HEK293 (cell line): Measurements from ENCODE around the gene ARSB.

Experiments
- GLI4 ChIP-seq: fragments of 450-650 bp; formaldehyde crosslinking; IDR thresholded peaks from 2 replicates; pipeline ENCODE4 v1.5.1; 2016; ENCODE audit warnings: missing biosample characterization, missing genetic modification characterization
- ZNF184 ChIP-seq: fragments of 450-650 bp; IDR thresholded peaks from 2 replicates; pipeline ENCODE4 v1.5.1; 2018; ENCODE audit warnings: missing biosample characterization, mild to moderate bottlenecking, missing genetic modification characterization
- ZNF24 ChIP-seq: fragments of 450-650 bp; formaldehyde crosslinking; IDR thresholded peaks from 2 replicates; pipeline ENCODE4 v1.5.1; 2016; ENCODE audit warnings: missing biosample characterization, missing genetic modification characterization
- ZNF324 ChIP-seq: fragments of 450-650 bp; formaldehyde crosslinking; IDR thresholded peaks from 2 replicates; pipeline ENCODE4 v1.5.1; 2016; ENCODE audit warnings: missing biosample characterization, missing genetic modification characterization
- ZNF354C ChIP-seq: fragments of 450-650 bp; formaldehyde crosslinking; IDR thresholded peaks from 2 replicates; pipeline ENCODE4 v1.5.1; 2016; ENCODE audit warnings: missing biosample characterization, missing genetic modification characterization, low read depth, borderline replicate concordance
- ZNF747 ChIP-seq: fragments of 450-650 bp; formaldehyde crosslinking; IDR thresholded peaks from 2 replicates; pipeline ENCODE4 v1.5.1; 2016; ENCODE audit warnings: missing biosample characterization, missing genetic modification characterization
- TF ChIP-seq, protein P1 (sequence below): fragments of 450-650 bp; formaldehyde crosslinking; IDR thresholded peaks from 2 replicates; pipeline ENCODE4 v1.5.1; 2016; ENCODE audit warnings: missing biosample characterization, missing genetic modification characterization
- TF ChIP-seq, protein P2 (sequence below): fragments of 450-650 bp; formaldehyde crosslinking; optimal IDR thresholded peaks from 2 replicates; pipeline ENCODE3; 2016; ENCODE audit warnings: missing biosample characterization, mild to moderate bottlenecking, missing genetic modification characterization

DNA sequence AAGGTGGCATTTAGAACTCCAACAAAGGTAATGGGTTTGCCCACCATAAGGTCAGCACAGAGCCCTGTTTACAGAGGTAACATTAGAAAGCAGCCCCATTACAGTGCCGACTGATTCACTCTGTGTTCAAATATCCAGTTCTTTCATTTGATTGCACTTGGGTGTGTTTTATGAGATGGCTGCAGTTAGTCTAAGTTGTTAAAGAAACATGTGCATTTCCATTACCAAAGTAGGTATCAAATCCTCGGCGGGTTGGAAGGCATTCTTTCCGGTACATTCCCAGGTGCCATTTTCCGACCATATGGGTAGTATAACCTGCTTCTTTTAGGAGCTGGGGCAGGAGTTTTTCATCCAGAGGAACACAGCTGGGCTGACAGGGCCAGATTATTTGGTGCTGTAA, 16.3 kb downstream of the ARSB start:
- TF ChIP-seq ZNF324 (tag by site-specific recombination) = no peak
- TF ChIP-seq ZNF747 = no peak
- no peak for TF ChIP-seq ZNF24
- TF ChIP-seq, protein P1, sequence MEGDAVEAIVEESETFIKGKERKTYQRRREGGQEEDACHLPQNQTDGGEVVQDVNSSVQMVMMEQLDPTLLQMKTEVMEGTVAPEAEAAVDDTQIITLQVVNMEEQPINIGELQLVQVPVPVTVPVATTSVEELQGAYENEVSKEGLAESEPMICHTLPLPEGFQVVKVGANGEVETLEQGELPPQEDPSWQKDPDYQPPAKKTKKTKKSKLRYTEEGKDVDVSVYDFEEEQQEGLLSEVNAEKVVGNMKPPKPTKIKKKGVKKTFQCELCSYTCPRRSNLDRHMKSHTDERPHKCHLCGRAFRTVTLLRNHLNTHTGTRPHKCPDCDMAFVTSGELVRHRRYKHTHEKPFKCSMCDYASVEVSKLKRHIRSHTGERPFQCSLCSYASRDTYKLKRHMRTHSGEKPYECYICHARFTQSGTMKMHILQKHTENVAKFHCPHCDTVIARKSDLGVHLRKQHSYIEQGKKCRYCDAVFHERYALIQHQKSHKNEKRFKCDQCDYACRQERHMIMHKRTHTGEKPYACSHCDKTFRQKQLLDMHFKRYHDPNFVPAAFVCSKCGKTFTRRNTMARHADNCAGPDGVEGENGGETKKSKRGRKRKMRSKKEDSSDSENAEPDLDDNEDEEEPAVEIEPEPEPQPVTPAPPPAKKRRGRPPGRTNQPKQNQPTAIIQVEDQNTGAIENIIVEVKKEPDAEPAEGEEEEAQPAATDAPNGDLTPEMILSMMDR (tag by site-specific recombination) = no peak
- TF ChIP-seq ZNF184 = no peak
- TF ChIP-seq, protein P2, sequence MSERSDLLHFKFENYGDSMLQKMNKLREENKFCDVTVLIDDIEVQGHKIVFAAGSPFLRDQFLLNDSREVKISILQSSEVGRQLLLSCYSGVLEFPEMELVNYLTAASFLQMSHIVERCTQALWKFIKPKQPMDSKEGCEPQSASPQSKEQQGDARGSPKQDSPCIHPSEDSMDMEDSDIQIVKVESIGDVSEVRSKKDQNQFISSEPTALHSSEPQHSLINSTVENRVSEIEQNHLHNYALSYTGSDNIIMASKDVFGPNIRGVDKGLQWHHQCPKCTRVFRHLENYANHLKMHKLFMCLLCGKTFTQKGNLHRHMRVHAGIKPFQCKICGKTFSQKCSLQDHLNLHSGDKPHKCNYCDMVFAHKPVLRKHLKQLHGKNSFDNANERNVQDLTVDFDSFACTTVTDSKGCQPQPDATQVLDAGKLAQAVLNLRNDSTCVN = no peak
- no peak for TF ChIP-seq GLI4 (tag by site-specific recombination)
- no peak for TF ChIP-seq ZNF354C (tag by site-specific recombination)
